OCI-LY7 (cell line): ENCODE data around the gene E2F6. TPM values are rescaled to one million over a fixed set of nuclear protein-coding genes. Genes with fewer than 3 reads are reported as not detected.

Experiments used
- BruUV-seq: library from RNA; stranded (reverse); fragments of 400-500 nt; replicated peaks from 2 replicates; lab custom pipeline; 2021; lab: Mats Ljungman, UMichigan
- CTCF ChIA-PET: fragments of 300-600 bp; sonication (Branson Sonifier 250); formaldehyde crosslinking; loops from one replicate; lab custom pipeline; 2022; ENCODE audit warnings: antibody characterized with exemption; ENCODE audit not compliant: unreplicated experiment; lab: Charles Lee
- POLR2A ChIA-PET: fragments of 300-600 bp; sonication (Branson Sonifier 250); formaldehyde crosslinking; loops from one replicate; lab custom pipeline; 2022; ENCODE audit warnings: antibody characterized with exemption; lab: Charles Lee
- DNase-seq: peaks from one replicate; pipeline ENCODE4 v3.0.0-alpha.2; 2015; ENCODE audit warnings: low spot score
- H2AFZ ChIP-seq: fragments of 200-600 bp; sonication (generic), shearing (Covaris generic); 2 replicates; pipeline ENCODE4 v1.6.1; 2014; ENCODE audit warnings: mild to moderate bottlenecking, antibody characterized with exemption, low read length, moderate library complexity
- H3K27ac ChIP-seq: fragments of 200-600 bp; sonication (generic); 2 replicates; pipeline ENCODE4 v1.5.1; 2014; ENCODE audit warnings: mixed run types, low read depth, mild to moderate bottlenecking, moderate library complexity, low read length, inconsistent platforms; ENCODE audit not compliant: poor library complexity, severe bottlenecking
- H3K36me3 ChIP-seq: fragments of 200-600 bp; sonication (generic); 2 replicates; pipeline ENCODE4 v1.6.1; 2014; ENCODE audit warnings: mild to moderate bottlenecking, antibody characterized with exemption, low read length, moderate library complexity, mixed read lengths; ENCODE audit not compliant: insufficient read depth
- H3K4me1 ChIP-seq: fragments of 200-600 bp; sonication (generic); 2 replicates; pipeline ENCODE4 v1.5.1; 2014; ENCODE audit warnings: mild to moderate bottlenecking, low read length; ENCODE audit not compliant: insufficient read depth, poor library complexity, severe bottlenecking
- H3K4me2 ChIP-seq: fragments of 200-600 bp; sonication (generic); 2 replicates; pipeline ENCODE4 v1.6.1; 2014; ENCODE audit warnings: mild to moderate bottlenecking, low read length
- H3K4me3 ChIP-seq: fragments of 200-600 bp; sonication (generic); 2 replicates; pipeline ENCODE4 v1.5.1; 2014; ENCODE audit warnings: mild to moderate bottlenecking, low read depth, low read length; ENCODE audit not compliant: poor library complexity, severe bottlenecking
- H3K79me2 ChIP-seq: fragments of 200-600 bp; sonication (generic); 2 replicates; pipeline ENCODE4 v1.6.1; 2016; ENCODE audit warnings: low read depth, mild to moderate bottlenecking, low read length, moderate library complexity, mixed read lengths; ENCODE audit not compliant: insufficient read depth
- H3K9me2 ChIP-seq: fragments of 200-600 bp; sonication (generic); 2 replicates; pipeline ENCODE4 v1.6.1; 2016; ENCODE audit warnings: mild to moderate bottlenecking, low read length, mixed read lengths; ENCODE audit not compliant: insufficient read depth
- H3K9me3 ChIP-seq: fragments of 200-600 bp; sonication (generic); 2 replicates; pipeline ENCODE4 v1.6.1; 2014; ENCODE audit warnings: mild to moderate bottlenecking, mixed run types, low read length, mixed read lengths
- H4K20me1 ChIP-seq: fragments of 200-600 bp; sonication (generic); 2 replicates; pipeline ENCODE4 v1.6.1; 2014; ENCODE audit warnings: mild to moderate bottlenecking, antibody characterized with exemption, low read length, moderate library complexity, mixed read lengths; ENCODE audit not compliant: insufficient read depth
- CTCF ChIP-seq: fragments of 200-600 bp; sonication (generic); conservative IDR thresholded peaks from 2 replicates; pipeline ENCODE4 v1.5.1; 2014; ENCODE audit warnings: mild to moderate bottlenecking, antibody characterized with exemption, low read length, moderate library complexity, mixed read lengths
- EZH2phosphoT487 ChIP-seq: fragments of 200-600 bp; sonication (generic); IDR thresholded peaks from 2 replicates; pipeline ENCODE4 v1.6.1; 2018; ENCODE audit warnings: low read depth, borderline replicate concordance, mild to moderate bottlenecking, mixed run types, antibody characterized with exemption, low read length, moderate library complexity, mixed read lengths
- intact Hi-C: fragments of 100-400 bp; cut with micrococcal nuclease; formaldehyde crosslinking; loops from one replicate; pipeline ENCODE4 v1.10.0; 2022; ENCODE audit not compliant: unreplicated experiment
- total RNA-seq, 2 experiments: library from RNA; depleted of rRNA in 1 of 2; stranded (reverse); fragments of >200 nt in 1 of 2; shearing (Covaris generic) in 1 of 2; gene quantifications; 2 replicates each; pipeline ENCODE4 v1.2.3, GENCODE V29; 2014 to 2022

E2F6 gene
- total RNA-seq, 2 experiments from 2014 or later = 12.4 to 14.3 TPM

DNA sequence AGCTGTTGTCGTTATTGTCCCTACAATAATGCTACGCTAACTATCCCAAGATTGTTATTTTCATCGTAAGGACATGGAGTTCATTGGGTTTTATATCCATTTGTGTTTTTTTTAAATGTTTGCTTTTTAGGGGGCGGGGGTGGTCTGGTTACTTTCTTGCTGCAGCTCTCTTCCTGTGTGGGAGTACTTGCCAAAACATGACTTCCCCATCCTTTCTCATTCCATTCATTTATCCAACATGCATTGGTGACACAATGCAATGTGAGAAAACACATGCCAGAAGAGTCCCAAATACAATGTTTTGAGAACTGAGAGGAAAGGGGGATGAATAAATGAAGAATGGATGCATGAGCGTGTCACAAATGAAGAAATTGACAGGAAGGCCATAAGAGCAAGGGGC lies 55.9 kb downstream of the E2F6 start:
- no peak overlapping the region for H2AFZ ChIP-seq
- CTCF ChIA-PET = no interaction called here
- H3K9me2 ChIP-seq = no peaks in the 10 kb centered on the region
- H3K4me1 ChIP-seq = peaks cover 6% of the 10 kb centered on the region
- BruUV-seq = no TSS peak
- no peaks in the 10 kb centered on the region for H3K36me3 ChIP-seq
- H3K4me2 ChIP-seq = no peak overlapping the region
- DNase-seq = no peak
- H4K20me1 ChIP-seq = no peaks in the 10 kb centered on the region
- no peak overlapping the region for H3K27ac ChIP-seq
- intact Hi-C loops = no loop called here
- no peak overlapping the region for H3K4me3 ChIP-seq
- H3K9me3 ChIP-seq = no peaks in the 10 kb centered on the region
- no peak for TF ChIP-seq CTCF
- TF ChIP-seq EZH2phosphoT487 = no peak
- H3K79me2 ChIP-seq = no peaks in the 10 kb centered on the region
- POLR2A ChIA-PET = no interaction called here

- DNase-seq = no peak
- H4K20me1 ChIP-seq = no peaks in the 10 kb centered on the region
- H3K36me3 ChIP-seq = no peaks in the 10 kb centered on the region
- H3K9me2 ChIP-seq = no peaks in the 10 kb centered on the region
- TF ChIP-seq CTCF (no peak), EZH2phosphoT487 (no peak)
- peaks cover 6% of the 10 kb centered on the region for H3K4me1 ChIP-seq
- H3K4me3 ChIP-seq = no peak overlapping the region
- no peak overlapping the region for H3K27ac ChIP-seq
- intact Hi-C loops = no loop called here
- no peak overlapping the region for H2AFZ ChIP-seq
- no TSS peak for BruUV-seq
- no peaks in the 10 kb centered on the region for H3K79me2 ChIP-seq
- H3K4me2 ChIP-seq = no peak overlapping the region
- ChIA-PET CTCF (no interaction called here), POLR2A (interaction anchor here (1.1 kb wide), 1 partner anchor 65 kb away, joined by 3 read pairs; the partner anchor contains the start of gene ROCK2)
- no peaks in the 10 kb centered on the region for H3K9me3 ChIP-seq
Observed at GRCh38 chr2:11409572-11409959, 56.4 kb downstream of the E2F6 start.

DNA sequence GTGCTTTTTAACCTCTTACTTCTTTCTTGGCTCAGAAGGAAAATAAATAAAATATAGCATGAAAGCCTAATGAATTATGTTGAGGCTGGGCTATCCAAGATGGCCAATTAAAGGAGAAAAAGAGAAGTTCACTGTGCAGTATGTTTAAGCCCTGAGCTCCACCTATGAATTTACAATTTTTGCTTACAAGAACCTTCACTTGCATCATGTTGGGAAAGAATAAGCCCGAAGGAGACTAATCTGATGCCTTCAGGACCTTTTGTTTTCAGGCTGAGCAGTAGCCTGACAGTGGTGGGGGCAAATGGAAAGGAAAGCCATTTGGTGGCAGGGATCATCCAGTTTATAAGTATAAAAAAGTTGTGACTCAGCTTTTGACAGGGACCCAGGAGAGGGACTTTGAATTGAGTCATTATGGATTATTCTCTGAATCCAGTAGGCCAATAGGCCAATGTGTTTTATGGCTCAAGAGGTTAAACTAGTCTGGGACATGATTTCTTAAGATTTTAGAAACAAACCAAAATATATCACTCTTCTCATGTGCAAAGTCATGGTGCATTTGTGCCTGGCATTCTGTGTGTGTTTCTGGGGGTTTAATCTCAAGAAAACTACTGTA lies 56.9 kb downstream of the E2F6 start:
- Histone ChIP-seq H3K4me1 (peaks cover 6% of the 10 kb centered on the region), H3K36me3 (no peaks in the 10 kb centered on the region), H3K4me2 (no peak overlapping the region), H3K79me2 (no peaks in the 10 kb centered on the region), H3K27ac (no peak overlapping the region), H3K4me3 (no peak overlapping the region), H4K20me1 (no peaks in the 10 kb centered on the region), H2AFZ (no peak overlapping the region), H3K9me3 (no peaks in the 10 kb centered on the region), H3K9me2 (no peaks in the 10 kb centered on the region)
- intact Hi-C loops = no loop called here
- no TSS peak for BruUV-seq
- POLR2A ChIA-PET = interaction anchor here (1.1 kb wide), 1 partner anchor 64 kb away, joined by 3 read pairs; the partner anchor contains the start of gene ROCK2
- CTCF ChIA-PET = no interaction called here
- no peak for TF ChIP-seq CTCF
- no peak for TF ChIP-seq EZH2phosphoT487
- DNase-seq = no peak
